GM10266 (cell line): ENCODE data around the gene MAFG.

Experiments
- DNase-seq: peaks from one replicate; pipeline ENCODE4 v3.0.0; 2012; ENCODE audit errors: extremely low spot score
- CTCF ChIP-seq: IDR thresholded peaks from 2 replicates; pipeline ENCODE4 v1.5.1; 2012; ENCODE audit warnings: mild to moderate bottlenecking, low read depth; ENCODE audit not compliant: control insufficient read depth, insufficient read depth; ENCODE audit errors: missing control alignments

The MAFG gene

DNA sequence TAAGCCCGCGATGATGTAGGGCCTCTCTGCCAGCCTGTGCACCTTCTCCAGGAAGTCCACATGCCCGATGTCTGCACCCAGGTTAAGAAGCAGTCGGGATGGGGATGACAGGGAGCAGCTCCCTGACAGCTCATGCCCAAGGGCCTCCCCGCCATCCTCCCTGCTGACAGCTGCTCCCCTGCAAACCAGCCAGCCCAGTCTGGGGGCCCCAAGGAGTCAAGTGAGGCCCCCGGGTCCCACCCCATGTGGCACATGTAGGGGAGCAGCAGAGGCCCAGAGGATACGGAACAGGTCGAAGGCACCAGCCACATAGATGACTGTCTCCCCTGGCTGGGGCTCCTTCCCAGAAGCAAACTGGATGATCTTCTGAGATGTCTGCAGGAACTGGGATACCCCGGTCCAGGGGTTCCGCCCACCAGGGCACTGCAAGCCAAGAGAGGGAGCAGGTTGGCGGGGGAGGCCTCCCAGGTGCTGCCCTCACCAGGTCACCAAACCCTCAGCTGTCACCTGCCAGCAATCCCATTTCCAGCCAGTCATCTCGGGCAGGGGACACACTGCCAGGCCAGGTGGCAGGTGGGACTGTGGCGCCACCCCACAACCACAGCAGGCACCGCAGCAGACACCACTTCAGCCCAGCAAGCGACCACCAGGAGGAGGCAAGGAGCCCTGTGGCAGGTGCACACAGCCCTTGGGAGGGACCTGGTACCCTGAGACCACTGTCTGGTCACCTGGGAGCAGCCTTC lies 20.9 kb downstream of the MAFG start:
- TF ChIP-seq CTCF = no peak
- no peak for DNase-seq

DNA sequence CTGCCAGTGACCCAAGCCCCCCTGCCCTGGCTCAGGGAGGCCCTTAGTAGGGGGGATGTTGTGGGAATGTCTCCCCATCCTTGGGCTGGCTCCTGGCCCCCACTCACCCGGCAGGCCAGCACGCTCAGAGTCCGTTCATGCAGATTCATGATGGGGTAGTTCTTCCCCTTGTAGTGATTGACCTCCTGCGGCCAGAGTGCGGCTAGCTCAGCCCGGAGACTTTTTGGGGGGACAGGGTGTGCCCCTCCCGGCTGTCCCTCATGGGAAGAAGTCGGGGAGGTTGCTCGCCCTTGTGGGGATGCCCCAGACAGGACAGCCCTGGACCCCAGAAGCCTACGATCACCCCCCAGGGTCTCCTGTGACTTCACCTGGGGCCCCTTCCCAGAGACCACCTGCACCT lies 21.5 kb downstream of the MAFG start:
- no peak for DNase-seq

DNA sequence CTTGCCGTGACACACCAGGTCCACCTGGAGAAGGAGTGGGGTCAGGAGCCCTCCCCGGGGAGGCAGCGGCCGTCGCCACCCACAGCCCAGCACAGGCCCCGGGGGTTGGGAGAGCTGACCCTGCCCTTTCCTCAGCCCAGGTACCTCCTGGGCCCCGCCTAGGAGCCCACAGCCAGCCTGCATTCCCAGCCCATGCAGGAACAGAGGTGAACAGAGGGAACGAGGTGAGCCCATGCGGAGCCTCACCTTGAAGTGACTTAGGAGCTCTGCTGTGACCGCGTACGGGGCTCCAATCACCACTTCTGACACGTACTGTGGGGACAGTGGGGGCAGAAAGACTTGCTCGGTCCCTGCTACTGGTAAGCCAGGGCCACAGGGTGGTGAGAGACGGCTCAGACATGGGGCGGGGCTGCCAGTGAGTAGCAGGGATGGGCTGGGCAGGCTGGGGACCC lies 22.1 kb downstream of the MAFG start:
- DNase-seq = no peak
- no peak for TF ChIP-seq CTCF

More for the DNA sequence above, 21.5 kb downstream of the MAFG start:
- TF ChIP-seq CTCF = no peak

GRCh38 chr17:81904600-81905423 lies 22.7 kb downstream of the MAFG start:
- TF ChIP-seq CTCF = no peak
- DNase-seq = no peak

DNA sequence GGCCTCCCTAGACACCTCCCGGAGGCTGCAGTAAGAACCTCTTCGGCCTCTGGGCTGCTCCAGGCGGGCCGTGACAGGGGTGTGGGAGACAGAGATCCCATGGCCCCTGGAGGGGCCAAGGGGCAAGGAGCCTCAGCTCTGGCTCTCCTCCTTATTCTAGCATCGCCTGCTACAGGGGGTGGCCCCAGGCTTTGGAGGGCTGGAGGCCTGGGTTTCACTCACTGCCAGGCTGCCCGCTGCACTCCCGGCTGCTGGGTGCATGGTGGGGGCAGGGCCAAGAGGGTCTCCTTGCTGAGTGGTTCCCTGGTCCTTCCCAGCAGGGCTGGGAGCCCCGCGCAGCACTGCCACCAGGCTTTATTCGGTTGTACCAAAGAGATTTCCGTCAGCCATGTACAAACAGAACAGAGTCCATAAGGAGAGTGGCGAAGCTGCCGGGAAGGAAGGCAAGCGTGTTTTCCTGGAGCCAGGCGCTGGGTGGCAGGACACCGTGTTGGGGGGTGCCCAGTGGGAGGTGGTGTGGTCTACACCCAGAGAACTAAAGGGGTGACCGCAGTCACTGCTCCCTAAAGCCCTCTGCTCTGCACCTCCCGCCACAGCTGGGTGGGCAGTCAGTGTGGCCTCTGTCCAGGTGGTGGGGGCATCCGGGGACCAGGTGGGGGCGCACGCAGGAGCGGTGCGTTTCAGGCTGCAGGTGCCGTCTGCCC lies 23.5 kb downstream of the MAFG start:
- DNase-seq = no peak
- TF ChIP-seq CTCF = no peak

- TF ChIP-seq CTCF = no peak
- DNase-seq = no peak
Measured at GRCh38 chr17:81903415-81903831, 24.1 kb downstream of the MAFG start.
